Measurements from ENCODE around the gene CCDC86.

The CCDC86 gene

DNA sequence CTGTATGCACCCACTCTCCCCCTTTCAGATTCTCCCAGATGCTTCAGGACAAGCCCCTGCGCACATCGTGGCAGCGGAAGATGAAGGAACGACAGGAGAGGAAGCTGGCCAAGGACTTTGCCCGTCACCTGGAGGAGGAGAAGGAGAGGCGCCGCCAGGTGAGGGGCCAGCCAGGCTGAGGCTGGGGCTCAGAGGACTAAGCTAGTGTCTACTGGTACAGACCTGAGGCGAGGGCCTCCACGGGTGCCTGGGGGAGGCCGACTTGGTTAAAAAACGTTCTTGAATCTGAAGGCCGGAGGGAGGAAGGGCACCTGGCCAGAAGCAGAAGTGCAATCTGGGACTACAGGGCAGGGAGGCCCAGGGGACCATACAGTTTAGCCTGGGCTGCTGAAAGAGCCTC is 6.0 kb downstream of the CCDC86 start:
- Histone ChIP-seq H3K36me3 (ENCODE audit: control insufficient read depth, insufficient read depth, low read length, severe bottlenecking) (peaks cover 41% of the 10 kb centered on the region), H3K4me3 (ENCODE audit: low read length) (no peak overlapping the region)

DNA sequence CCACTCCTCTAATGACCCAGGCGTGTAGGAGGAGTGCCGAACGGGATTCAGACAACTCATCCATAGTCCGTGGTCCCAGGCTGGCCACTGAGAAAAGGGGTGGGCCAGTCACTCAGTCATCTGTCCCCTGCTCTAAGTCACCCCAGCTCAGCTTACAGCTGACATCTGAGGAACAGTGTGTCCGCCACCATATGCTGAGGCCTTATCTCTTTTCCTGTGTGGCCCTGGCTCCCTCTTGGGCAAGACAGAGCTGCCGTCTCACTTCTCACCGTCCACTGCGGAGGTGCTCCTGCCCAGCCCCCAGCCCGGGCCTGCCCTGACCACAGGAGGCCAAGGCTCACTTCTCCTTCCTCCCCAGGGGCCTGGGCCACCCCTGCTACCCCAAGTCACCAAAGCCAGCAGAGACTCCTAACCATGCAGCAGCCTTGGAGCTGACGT is 6.8 kb downstream of the CCDC86 start:
- peaks cover 41% of the 10 kb centered on the region for H3K36me3 ChIP-seq (ENCODE audit: control insufficient read depth, insufficient read depth, low read length, severe bottlenecking)
- H3K4me1 ChIP-seq (ENCODE audit: control insufficient read depth, insufficient read depth, low read length): peaks cover 18% of the 10 kb centered on the region
- no peak overlapping the region for H3K9ac ChIP-seq (ENCODE audit: low read length)
- no peak for DNase-seq (ENCODE audit: low read depth)
- no peaks in the 10 kb centered on the region for H3K9me3 ChIP-seq (ENCODE audit: control insufficient read depth, low read length)
- H3K27me3 ChIP-seq (replicated peaks; ENCODE audit: control insufficient read depth, insufficient read depth, low read length): no peaks in the 10 kb centered on the region
- H3K4me3 ChIP-seq (ENCODE audit: low read length): no peak overlapping the region

More for the DNA sequence above, 6.0 kb downstream of the CCDC86 start:
- Histone ChIP-seq H3K4me1 (ENCODE audit: control insufficient read depth, insufficient read depth, low read length) (peaks cover 26% of the 10 kb centered on the region), H3K27me3 (replicated peaks; ENCODE audit: control insufficient read depth, insufficient read depth, low read length) (no peaks in the 10 kb centered on the region), H3K9me3 (ENCODE audit: control insufficient read depth, low read length) (no peaks in the 10 kb centered on the region), H3K9ac (ENCODE audit: low read length) (no peak overlapping the region)
- no peak for DNase-seq (ENCODE audit: low read depth)

DNA sequence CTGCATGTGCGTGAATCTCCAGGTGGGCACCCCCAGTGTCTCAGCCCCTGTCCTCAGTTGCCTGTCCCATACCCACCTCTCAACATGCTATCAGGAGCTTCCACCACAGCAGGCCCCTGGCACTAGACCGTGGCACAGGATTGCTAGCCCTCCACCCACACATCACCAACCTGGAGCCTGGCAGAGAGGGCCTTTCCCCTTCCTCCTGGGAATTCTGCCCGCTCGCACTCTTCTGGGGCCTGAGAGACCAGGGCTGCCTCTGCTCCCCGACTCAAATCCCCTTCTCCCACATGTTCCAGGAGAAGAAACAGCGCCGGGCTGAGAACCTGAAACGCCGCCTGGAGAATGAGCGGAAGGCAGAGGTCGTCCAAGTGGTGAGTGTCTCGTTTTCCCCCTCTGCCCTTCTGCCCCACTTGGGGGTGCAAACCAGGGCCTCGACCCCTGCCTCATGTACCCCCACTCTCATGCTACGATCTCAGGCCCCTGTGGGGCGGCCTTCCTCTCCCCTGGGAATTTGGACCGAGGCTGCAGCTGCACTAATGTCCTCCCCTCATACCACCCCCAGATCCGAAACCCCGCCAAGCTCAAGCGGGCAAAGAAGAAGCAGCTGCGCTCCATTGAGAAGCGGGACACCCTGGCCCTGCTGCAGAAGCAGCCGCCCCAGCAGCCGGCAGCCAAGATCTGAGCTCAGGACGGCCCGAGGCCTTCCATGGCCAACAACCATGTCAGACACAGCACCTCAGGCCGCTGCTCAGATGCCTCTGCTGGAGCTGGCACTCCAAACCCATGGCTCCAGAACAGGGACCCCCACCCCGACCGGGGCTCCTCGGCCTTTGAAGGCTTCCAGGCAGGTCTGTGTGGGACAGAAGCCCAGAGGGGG is 8.0 kb downstream of the CCDC86 start:
- Histone ChIP-seq H3K9me3 (ENCODE audit: control insufficient read depth, low read length) (no peaks in the 10 kb centered on the region), H3K4me1 (ENCODE audit: control insufficient read depth, insufficient read depth, low read length) (peaks cover 6% of the 10 kb centered on the region), H3K27me3 (replicated peaks; ENCODE audit: control insufficient read depth, insufficient read depth, low read length) (no peaks in the 10 kb centered on the region), H3K36me3 (ENCODE audit: control insufficient read depth, insufficient read depth, low read length, severe bottlenecking) (peaks cover 41% of the 10 kb centered on the region), H3K9ac (ENCODE audit: low read length) (no peak overlapping the region), H3K4me3 (ENCODE audit: low read length) (no peak overlapping the region)
- DNase-seq (ENCODE audit: low read depth): no peak

DNA sequence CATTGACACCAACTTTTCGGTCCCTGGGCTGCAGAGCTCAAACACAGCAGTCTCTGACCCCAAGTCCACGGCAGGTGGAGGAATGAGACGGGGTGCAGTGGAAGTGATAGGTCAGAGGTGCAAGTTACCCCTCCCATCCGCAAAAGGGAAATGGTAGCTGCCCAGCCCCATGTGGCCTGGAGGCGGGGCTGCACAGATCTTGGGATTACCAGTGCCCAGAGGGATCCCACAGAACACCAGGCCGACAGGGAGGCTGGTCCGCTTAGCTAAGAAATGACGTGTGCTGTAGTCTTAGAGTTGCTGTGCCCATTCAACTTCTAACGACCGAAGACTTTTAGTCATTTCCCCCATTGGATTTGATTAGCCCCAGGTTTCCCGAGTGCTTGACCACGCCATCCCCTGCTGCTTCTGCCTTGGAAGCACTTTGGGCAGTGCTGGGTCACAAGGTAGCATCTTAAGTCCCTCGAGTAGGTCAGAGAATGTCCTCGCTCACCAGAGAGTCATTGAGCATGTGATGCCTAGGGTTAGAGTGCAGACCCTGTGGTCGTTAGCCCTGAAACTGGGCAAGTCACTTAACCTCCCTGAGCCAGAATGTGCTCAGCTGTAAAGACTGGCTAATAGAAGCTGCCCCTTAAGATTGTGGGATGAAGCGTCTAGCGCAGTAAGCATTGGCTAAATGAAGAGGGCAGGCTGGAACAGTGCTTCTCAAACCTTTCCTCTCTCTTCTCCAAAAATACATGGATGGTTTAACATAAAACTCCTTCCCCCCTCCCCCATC is 9.6 kb downstream of the CCDC86 start:
- H3K4me3 ChIP-seq (ENCODE audit: low read length): no peak overlapping the region
- H3K4me1 ChIP-seq (ENCODE audit: control insufficient read depth, insufficient read depth, low read length): no peaks in the 10 kb centered on the region
- peaks cover 41% of the 10 kb centered on the region for H3K36me3 ChIP-seq (ENCODE audit: control insufficient read depth, insufficient read depth, low read length, severe bottlenecking)
- H3K27me3 ChIP-seq (replicated peaks; ENCODE audit: control insufficient read depth, insufficient read depth, low read length): no peaks in the 10 kb centered on the region
- no peak for DNase-seq (ENCODE audit: low read depth)
- H3K9ac ChIP-seq (ENCODE audit: low read length): no peak overlapping the region
- H3K9me3 ChIP-seq (ENCODE audit: control insufficient read depth, low read length): no peaks in the 10 kb centered on the region

DNA sequence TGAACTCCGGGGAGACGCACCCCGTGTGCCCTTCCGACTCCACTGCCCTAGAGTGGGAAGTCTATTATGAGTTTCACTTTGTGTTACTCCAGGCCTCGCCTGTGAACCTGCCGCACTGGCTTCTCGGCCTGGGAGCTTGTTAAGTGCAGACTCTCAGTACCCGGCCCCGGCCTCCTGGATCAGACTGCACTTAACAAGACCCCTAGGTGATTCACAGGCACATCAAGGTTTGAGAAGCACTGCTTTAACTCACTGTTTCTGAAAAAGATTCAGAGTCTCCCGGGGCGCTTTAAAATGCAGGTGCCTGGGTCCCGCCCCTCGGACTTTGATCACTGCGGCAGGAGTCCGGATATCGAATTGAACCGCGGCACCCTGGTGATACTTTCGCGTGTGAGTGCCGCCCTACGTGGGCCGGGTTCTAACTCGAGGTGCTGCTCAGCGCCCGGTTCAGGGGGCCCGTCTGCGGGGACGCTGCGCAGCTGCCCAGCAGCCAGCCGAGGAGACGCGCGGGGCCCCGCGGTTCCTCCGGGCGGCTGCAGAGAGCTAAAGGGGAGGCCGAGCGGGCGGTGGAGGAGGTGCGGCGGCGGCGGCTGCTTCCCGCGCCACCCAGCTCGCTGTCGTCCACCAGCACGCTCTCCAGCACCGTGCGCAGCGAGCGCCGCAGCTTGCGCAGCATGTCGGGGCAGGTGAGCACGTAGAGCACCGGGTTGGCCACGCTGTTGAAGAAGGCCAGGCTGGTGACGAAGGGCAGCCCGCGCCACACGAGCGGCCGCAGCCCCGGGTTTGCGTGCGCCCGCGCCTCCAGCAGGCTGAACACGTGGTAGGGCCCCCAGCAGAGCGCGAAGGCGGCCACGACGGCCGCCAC is 10.4 kb downstream of the CCDC86 start:
- H3K36me3 ChIP-seq (ENCODE audit: control insufficient read depth, insufficient read depth, low read length, severe bottlenecking): peaks cover 41% of the 10 kb centered on the region
- no peaks in the 10 kb centered on the region for H3K4me1 ChIP-seq (ENCODE audit: control insufficient read depth, insufficient read depth, low read length)
- H3K9ac ChIP-seq (ENCODE audit: low read length): no peak overlapping the region
- H3K27me3 ChIP-seq (replicated peaks; ENCODE audit: control insufficient read depth, insufficient read depth, low read length): no peaks in the 10 kb centered on the region
- no peak for DNase-seq (ENCODE audit: low read depth)
- no peak overlapping the region for H3K4me3 ChIP-seq (ENCODE audit: low read length)
- no peaks in the 10 kb centered on the region for H3K9me3 ChIP-seq (ENCODE audit: control insufficient read depth, low read length)

DNA sequence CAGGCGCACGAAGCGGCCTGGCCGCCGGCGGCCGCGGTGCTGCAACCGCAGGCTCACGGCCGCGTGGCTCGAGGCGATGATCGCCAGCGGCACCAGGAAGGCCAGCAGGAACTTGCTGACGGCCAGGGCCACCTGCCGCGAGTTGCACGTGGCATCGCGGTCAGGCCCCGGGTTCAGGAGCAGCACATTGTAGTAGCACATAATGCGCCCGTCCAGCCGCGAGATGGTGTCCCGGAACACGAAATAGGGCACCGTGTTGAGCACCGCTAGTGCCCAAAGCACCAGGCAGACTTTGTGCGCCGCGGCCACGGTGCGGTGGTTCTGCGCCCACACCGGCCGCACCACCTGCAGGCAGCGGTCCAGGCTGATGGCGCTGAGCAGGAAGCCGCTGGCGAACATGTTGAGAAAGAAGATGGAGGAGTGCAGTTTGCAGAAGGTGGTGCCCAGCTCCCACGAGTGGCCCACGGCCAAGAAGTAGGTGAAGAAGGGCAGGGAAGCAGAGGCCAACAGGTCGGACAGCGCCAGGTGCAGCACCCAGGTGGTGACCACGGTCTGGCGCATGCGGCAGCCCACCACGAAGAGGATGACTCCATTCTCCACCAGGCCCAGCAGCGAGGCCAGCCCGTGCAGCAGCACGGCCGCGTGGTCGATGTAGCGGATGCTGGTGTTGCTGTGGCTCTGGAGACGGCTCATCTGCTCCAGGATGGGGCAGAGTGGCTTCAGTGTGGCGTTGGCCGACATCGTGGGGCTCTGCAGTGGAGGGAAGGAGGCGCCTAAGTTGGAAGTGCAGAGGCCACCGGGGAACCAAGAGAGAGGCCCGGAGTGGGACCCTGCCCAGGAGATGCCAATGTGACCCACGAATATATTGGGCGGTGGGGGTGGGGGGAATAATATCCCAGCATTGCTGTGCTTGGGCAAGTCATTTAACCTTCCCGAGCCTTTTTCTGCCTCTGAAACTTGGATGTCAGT is 11.4 kb downstream of the CCDC86 start:
- no peaks in the 10 kb centered on the region for H3K9me3 ChIP-seq (ENCODE audit: control insufficient read depth, low read length)
- no peaks in the 10 kb centered on the region for H3K27me3 ChIP-seq (replicated peaks; ENCODE audit: control insufficient read depth, insufficient read depth, low read length)
- no peak overlapping the region for H3K9ac ChIP-seq (ENCODE audit: low read length)
- H3K36me3 ChIP-seq (ENCODE audit: control insufficient read depth, insufficient read depth, low read length, severe bottlenecking): peaks cover 38% of the 10 kb centered on the region
- H3K4me3 ChIP-seq (ENCODE audit: low read length): no peak overlapping the region
- DNase-seq (ENCODE audit: low read depth): no peak
- H3K4me1 ChIP-seq (ENCODE audit: control insufficient read depth, insufficient read depth, low read length): no peaks in the 10 kb centered on the region

DNA sequence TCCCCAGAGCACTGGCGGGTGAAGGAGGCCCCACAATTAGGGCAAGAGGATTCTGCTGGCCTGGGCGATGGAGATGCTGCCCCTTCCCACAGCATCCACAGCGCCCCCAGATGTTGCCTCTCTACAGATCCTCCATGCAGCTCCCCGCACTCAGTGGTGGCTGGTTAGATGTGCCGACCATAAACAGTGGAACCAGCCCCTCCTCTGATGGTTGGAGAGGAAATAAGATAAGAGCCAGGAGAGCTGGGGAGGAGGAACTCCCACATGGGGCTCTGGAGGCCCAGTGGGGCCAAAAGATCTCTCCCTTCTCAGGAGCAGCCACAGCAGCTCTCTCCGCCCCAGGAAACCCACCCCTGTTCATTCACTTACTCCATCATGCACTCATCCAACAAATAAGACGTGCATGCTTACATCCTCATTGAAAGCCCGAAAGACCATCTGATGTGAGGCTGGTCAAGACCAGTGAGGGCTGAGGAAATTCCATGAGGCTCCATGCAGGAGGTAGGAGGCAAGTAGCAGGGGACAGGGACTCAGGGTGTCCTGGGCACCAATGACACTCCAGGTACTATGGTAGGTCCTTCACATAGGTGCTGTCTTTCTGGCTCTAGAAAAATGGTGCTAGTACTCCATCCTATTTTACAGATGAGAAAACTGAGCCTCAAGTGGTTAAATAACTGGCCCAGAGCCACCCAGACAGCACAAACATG is 12.4 kb downstream of the CCDC86 start:
- Histone ChIP-seq H3K27me3 (replicated peaks; ENCODE audit: control insufficient read depth, insufficient read depth, low read length) (no peaks in the 10 kb centered on the region), H3K9ac (ENCODE audit: low read length) (no peak overlapping the region), H3K4me1 (ENCODE audit: control insufficient read depth, insufficient read depth, low read length) (no peaks in the 10 kb centered on the region), H3K4me3 (ENCODE audit: low read length) (no peak overlapping the region), H3K9me3 (ENCODE audit: control insufficient read depth, low read length) (no peaks in the 10 kb centered on the region), H3K36me3 (ENCODE audit: control insufficient read depth, insufficient read depth, low read length, severe bottlenecking) (peaks cover 28% of the 10 kb centered on the region)
- DNase-seq (ENCODE audit: low read depth): no peak

DNA sequence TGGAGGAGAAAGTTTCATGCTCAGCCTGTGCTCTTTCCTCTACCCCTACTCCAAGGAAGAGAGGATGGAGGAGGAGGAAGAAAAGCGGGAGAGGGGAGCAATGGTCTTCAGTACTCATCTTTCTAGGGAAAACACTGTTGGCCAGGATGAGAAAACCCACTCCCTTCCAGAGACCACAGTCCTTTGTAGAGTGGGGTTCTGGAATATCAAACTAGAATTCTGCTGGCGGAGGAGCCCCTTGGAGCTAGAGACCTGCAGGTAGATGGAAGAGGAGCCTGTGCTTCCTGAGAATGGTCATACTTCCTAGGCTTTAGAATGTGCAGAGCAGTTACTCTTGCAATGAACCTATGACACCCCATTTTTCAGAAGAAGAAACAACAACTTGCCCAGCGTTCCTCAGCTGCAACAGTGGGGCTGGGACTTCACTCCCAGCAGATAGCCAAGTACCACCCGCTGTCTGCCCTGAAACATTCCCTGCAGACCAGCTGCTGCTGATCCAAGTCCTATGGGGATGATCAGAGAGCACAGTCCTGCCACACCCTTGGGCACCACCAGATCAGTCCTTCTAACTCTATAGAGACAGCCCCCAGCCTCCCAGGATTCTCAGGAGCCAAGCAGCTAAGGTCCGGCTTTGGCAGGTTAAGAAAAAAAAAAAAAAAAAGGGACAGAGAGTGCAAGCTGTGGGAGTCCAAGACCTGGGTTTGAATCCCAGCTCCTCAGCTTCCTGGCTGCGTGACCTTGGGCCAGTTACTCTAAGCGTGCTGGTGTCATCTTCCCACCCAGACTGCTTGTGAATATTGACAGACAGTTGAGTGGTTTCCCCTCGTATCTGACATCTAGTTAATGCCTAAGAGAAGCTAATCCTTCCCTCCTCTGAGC is 13.2 kb downstream of the CCDC86 start:
- Histone ChIP-seq H3K4me3 (ENCODE audit: low read length) (no peak overlapping the region), H3K9ac (ENCODE audit: low read length) (no peak overlapping the region), H3K4me1 (ENCODE audit: control insufficient read depth, insufficient read depth, low read length) (no peaks in the 10 kb centered on the region), H3K9me3 (ENCODE audit: control insufficient read depth, low read length) (no peaks in the 10 kb centered on the region), H3K36me3 (ENCODE audit: control insufficient read depth, insufficient read depth, low read length, severe bottlenecking) (peaks cover 20% of the 10 kb centered on the region), H3K27me3 (replicated peaks; ENCODE audit: control insufficient read depth, insufficient read depth, low read length) (no peaks in the 10 kb centered on the region)
- DNase-seq (ENCODE audit: low read depth): no peak
